DMS53 treated with DMSO at 0.1 percent for 48 hours (cell line): ENCODE results near the gene GALNTL6.

Experiments
- DNase-seq: peaks from one replicate; lab custom pipeline; 2025; ENCODE audit not compliant: unreplicated experiment; lab: John Stamatoyannopoulos, UW

GALNTL6 gene

GRCh38 chr4:171876636-171877035 is 63.4 kb downstream of the GALNTL6 start:
- DNase-seq, result no peak

- DNase-seq, result no peak
Observed at GRCh38 chr4:171880136-171880535, 66.9 kb downstream of the GALNTL6 start.

GRCh38 chr4:171889681-171890080 is 76.5 kb downstream of the GALNTL6 start:
- no peak for DNase-seq

GRCh38 chr4:171891038-171891437 is 77.8 kb downstream of the GALNTL6 start:
- no peak for DNase-seq

DNA sequence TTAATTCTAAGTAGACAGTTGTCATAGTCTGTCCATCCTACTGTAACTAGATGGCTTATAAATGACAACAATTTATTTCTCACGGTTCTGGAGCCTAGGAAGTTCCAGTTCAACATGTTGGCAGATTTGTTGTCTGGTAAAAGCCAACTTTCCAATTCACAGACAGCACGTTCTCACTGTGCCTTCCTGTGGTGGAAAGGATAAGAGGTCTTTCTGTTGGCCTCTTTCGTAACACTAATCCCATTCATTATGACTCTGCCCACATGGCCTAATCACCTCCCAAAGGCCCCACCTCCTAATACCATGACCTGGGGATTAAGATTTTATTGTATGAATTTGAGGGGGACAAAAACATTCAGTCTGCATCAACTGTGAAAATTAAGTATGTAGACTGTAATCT is 83.2 kb downstream of the GALNTL6 start:
- DNase-seq, result no peak

DNA sequence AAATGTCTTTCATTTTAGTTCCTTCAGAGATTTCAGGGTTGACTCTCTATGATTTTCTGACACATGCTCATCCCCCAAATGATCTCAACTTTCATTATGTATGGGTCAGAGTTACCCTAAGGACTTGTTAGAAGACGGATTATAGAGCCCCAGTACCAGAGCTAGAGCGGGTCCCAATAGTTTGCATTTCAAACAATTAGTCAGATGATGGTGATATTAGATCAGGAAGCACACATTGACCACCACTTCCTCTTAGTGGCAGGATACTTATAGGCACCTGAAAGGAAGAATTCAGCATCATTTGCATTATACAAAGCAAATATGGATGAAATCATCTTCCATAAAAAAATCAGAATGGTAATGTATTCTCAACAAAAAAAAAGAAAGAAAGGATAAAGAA is 106.1 kb downstream of the GALNTL6 start:
- DNase-seq, result no peak

- no peak for DNase-seq
Observed at GRCh38 chr4:171920901-171921300, 107.7 kb downstream of the GALNTL6 start.

- DNase-seq, result no peak
Observed at GRCh38 chr4:171924746-171925376, 111.7 kb downstream of the GALNTL6 start.

GRCh38 chr4:171928336-171928735 is 115.1 kb downstream of the GALNTL6 start:
- no peak for DNase-seq

GRCh38 chr4:171929477-171929876 is 116.3 kb downstream of the GALNTL6 start:
- no peak for DNase-seq

DNA sequence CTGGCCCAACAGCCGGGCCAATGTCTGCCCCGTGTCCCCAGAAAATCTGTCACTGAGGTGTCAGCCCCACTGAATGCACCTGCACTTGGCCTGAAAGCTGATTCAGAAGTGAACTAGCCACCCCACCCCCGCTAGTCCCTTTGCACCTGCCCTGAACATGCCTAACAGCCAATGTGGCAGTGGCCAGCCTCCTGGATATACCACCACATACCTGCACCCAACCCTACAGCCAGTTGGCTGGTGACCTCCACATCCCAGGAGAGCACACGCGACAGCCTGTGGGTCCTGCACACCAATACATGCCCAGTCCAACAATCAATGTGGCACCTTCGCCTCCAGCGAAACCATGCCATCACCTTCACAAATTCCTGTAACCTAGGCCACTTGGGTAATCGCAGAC is 116.7 kb downstream of the GALNTL6 start:
- DNase-seq, result no peak

- no peak for DNase-seq
Observed at GRCh38 chr4:171932238-171932637, 119.0 kb downstream of the GALNTL6 start.

- no peak for DNase-seq
Observed at GRCh38 chr4:171940656-171941055, 127.5 kb downstream of the GALNTL6 start.

DNA sequence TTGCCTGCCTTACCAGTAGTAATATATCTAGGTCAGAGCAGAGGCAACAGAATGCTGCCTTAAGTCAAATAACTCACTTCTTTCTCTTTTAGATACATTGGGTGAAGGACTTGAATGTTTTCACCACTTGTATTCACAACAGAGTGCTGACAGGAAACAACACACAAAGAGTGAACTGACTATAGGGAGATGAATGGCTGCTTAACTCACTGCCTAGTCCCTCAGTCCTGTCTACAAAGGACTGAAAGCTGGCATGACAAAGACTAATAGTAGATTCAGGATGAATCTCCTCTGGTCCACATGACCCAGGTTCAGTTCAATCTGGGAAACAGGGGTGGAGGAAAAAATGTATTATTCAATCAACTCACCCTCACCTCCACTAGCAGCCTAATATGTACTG is 134.2 kb downstream of the GALNTL6 start:
- no peak for DNase-seq

- DNase-seq, result no peak
Observed at GRCh38 chr4:171948038-171948437, 134.8 kb downstream of the GALNTL6 start.

DNA sequence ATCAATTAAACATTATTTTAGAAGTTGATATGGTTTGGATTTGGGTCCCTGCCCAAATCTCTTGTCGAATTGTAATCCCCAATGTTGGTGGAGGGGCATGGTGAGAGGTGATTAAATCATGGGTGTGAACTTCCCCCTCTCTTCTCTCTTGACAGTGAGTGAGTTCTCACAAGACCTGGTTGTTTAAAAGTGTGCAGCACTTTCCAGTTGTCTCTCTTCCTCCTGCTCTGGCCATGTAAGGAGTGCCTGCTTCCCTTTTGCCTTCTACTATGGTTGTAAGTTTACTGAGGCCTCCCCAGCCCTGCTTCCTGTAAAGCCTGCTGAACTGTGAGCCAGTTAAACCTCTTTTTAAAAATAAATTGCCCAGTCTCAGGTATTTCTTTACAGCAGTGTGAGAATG is 141.4 kb downstream of the GALNTL6 start:
- peak; percentile 53 for DNase-seq

DNA sequence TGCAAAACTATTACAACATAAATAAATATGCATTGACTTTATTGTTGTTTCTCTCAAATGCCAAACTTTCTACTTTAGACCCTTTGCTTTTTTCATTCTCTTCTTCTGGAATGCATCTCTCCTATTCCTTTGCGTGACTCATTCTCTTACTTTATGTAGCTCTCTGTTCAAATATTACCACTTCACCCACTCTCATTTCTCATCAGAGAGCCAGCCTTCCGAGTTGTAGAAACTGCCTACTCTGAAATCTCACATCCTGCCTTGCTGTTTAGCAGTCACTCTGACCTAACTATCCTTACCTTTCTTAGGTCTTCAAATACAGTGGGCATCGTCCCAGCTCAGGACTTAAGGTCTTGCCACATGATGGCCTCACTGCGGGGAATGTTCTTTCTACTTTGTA is 143.5 kb downstream of the GALNTL6 start:
- no peak for DNase-seq

DNA sequence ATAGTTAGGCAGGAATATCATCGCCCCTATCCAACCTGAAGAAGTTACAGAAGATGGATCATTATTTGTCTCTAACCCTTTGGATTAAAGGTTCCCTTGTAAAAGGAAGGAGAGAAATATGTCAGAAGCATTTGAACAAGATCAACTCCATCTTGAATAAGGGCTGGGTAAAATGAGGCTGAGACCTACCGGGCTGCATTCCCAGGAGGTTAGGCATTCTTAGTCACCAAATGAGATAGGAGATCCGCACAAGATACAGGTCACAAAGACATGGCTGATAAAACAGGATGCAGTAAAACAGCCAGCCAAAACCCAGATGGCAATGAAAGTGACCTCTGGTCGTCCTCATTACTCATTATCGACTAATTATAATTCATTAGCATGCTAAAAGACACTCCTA is 148.9 kb downstream of the GALNTL6 start:
- no peak for DNase-seq

DNA sequence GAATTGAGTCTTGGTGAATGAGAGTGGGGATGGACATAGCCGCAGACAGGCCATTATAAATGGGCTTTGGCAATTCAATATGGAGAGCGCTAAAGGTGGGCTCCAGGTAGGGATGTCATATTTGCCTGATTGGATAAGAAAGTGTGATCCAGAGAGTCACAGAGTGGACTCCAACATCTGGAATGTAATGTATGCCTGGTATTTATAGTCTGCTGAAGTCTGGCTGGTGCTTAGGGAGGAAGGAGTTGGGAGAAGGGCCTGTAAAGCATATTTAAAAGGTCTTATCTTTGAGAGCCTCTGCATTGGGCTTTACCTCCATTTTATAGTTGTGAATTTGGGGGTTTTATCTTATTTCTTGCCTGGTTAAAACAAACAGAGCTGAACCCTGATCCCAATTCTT is 153.2 kb downstream of the GALNTL6 start:
- no peak for DNase-seq

DNA sequence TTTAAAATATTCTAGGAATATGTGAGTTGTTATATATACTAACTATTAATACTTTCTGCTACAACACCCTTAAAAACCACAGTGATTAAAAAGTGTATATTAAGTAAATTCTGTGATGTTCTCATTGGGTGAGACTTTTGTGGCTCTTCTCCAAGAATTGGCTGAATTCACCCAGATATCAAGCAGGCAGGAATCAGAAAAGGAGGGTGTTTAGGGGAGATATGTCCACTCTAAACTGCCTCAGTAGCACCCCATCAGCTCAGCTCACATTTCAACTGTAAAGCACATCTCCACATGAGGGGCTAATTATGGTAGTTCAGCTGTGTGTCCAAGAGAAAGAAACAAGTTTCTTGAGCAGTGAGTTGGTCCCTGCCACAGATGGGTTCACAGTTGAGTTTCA is 165.0 kb downstream of the GALNTL6 start:
- no peak for DNase-seq

DNA sequence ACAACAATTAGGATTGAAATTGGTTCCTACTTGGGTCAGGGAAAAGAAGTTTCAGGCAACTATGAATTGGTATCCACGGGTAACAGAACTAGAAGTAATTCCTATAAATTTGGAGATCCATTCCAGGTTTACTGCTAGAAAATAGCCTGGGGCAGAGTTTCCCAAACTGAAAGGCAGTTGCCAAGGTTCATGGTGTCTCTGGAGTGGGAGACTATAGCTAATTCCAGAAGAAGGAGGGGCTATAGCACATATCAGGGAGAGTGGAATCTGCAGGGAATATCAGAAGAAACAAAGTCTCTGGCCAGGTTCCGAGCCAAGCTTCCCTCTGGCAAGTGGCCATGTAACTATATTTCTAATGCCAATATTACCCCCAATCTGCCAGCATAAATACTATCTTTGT is 166.3 kb downstream of the GALNTL6 start:
- no peak for DNase-seq

- no peak for DNase-seq
Observed at GRCh38 chr4:171981185-171981584, 168.0 kb downstream of the GALNTL6 start.

- no peak for DNase-seq
Observed at GRCh38 chr4:171983935-171984805, 171.0 kb downstream of the GALNTL6 start.
